Endothelial cell of umbilical vein (primary cell): ENCODE measurements around the gene STX8.

ENCODE experiments used
- CTCF ChIP-seq, 2 donors: IDR thresholded peaks; 1 replicate in 1 of 2; 2 replicates in 1 of 2; pipeline ENCODE4 v1.5.1; 2011; ENCODE audit warnings: low read length in 2 of 2, mild to moderate bottlenecking in 2 of 2, moderate library complexity in 2 of 2, control low read depth in 1 of 2, inconsistent platforms in 1 of 2, low read depth in 1 of 2; ENCODE audit not compliant: insufficient read depth in 1 of 2; ENCODE audit errors: extremely low read depth in 1 of 2
- POLR2AphosphoS5 ChIP-seq: IDR thresholded peaks from 2 replicates; pipeline ENCODE4 v1.6.1; 2012; ENCODE audit warnings: low read depth, mild to moderate bottlenecking, control low read depth, low read length, moderate library complexity; ENCODE audit not compliant: insufficient read depth

- TF ChIP-seq CTCF (IDR thresholded peaks at IDR 0.05; ENCODE audit: extremely low read depth in 1 of 2, insufficient read depth in 1 of 2, low read depth in 1 of 2, low read length in 2 of 2) (no peak), POLR2AphosphoS5 (no peak)
These were observed 340.3 kb downstream of the STX8 start for GRCh38 chr17:9235346-9235745.
